A549 (cell line): ENCODE data around the gene SLC2A14. TPM values are rescaled to one million over a fixed set of nuclear protein-coding genes. Genes with fewer than 3 reads are reported as not detected.
"Not testable (repeated sequence)": the region's sequence is repeated elsewhere in the genome, so short reads cannot be mapped to it uniquely, and the experiment has no call there.

ENCODE experiments used
- ATAC-seq, 2 experiments: fragments of 200-7000 bp in 1 of 2; fragments of >200 bp in 1 of 2; cut with Nextera tagmentation in 1 of 2; cut with Tn5 transposase in 1 of 2; 3 replicates each; pipeline versions ENCODE4 v1.8.0 to v1.9.1; 2018 to 2020; ENCODE audit warnings: mild to moderate bottlenecking in 1 of 2, moderate library complexity in 1 of 2
- CTCF ChIA-PET: fragments of 300-600 bp; sonication (Branson Sonifier 250); formaldehyde crosslinking; extraction: SDS; loops from one replicate; lab custom pipeline; 2021; ENCODE audit warnings: antibody characterized with exemption, inconsistent platforms; lab: Yijun Ruan, JAX
- POLR2A ChIA-PET: fragments of 350-600 bp; formaldehyde crosslinking; extraction: SDS; loops from one replicate; lab custom pipeline; 2021; ENCODE audit warnings: antibody characterized with exemption, inconsistent platforms; lab: Yijun Ruan, JAX
- DNase-seq, 2 experiments: peaks; one replicate each; pipeline versions ENCODE4 v3.0.0 to v3.0.0-alpha.2; 2011 to 2016; ENCODE audit warnings: low read depth in 1 of 2, low spot score in 1 of 2
- FAIRE-seq: peaks from 2 replicates; lab custom pipeline; 2011; peaks lifted over from hg19 to GRCh38; lab: Jason Lieb, UNC
- H3K27ac ChIP-seq, 2 experiments: fragments of >200 bp; sonication (Bioruptor Twin); formaldehyde crosslinking; 3 replicates each; pipeline ENCODE4 v1.5.1; 2016 to 2017
- H3K4me1 ChIP-seq: fragments of >200 bp; sonication (Bioruptor Twin); formaldehyde crosslinking; 3 replicates; pipeline ENCODE4 v1.6.1; 2016
- H3K4me2 ChIP-seq: fragments of >200 bp; sonication (Bioruptor Twin); formaldehyde crosslinking; 3 replicates; pipeline ENCODE4 v1.6.1; 2016
- H3K4me3 ChIP-seq: fragments of >200 bp; sonication (Bioruptor Twin); formaldehyde crosslinking; 3 replicates; pipeline ENCODE4 v1.5.1; 2016
- H3K9me3 ChIP-seq: fragments of >200 bp; sonication (Bioruptor Twin); formaldehyde crosslinking; 3 replicates; pipeline ENCODE4 v1.6.1; 2016
- ATOH8 ChIP-seq: fragments of 250-450 bp; sonication (Bioruptor Pico); IDR thresholded peaks from 2 replicates; pipeline ENCODE4 v1.5.0; 2020; ENCODE audit warnings: low read depth, mild to moderate bottlenecking, moderate library complexity
- BHLHE40 ChIP-seq: IDR thresholded peaks from 2 replicates; pipeline ENCODE4 v1.6.1; 2012; ENCODE audit warnings: low read depth, low read length, inconsistent platforms
- CBX2 ChIP-seq: fragments of 200-600 bp; sonication (generic); IDR thresholded peaks from 2 replicates; pipeline ENCODE4 v1.6.1; 2016; ENCODE audit warnings: low read depth, mild to moderate bottlenecking, borderline replicate concordance
- CHD4 ChIP-seq: fragments of 200-600 bp; sonication (generic); IDR thresholded peaks from 2 replicates; pipeline ENCODE4 v1.6.1; 2016; ENCODE audit warnings: antibody characterized with exemption, mild to moderate bottlenecking, borderline replicate concordance
- EHF ChIP-seq: fragments of 250-450 bp; sonication (Bioruptor Pico); IDR thresholded peaks from 2 replicates; pipeline ENCODE4 v1.5.0; 2020; ENCODE audit warnings: mild to moderate bottlenecking
- EP300 ChIP-seq, 2 experiments: fragments of >200 bp; sonication (Bioruptor Twin); formaldehyde crosslinking; IDR thresholded peaks; 2 replicates in 1 of 2; 3 replicates in 1 of 2; pipeline ENCODE4 v1.6.1; 2016 to 2017
- ESRRA ChIP-seq: fragments of 150-350 bp; IDR thresholded peaks from 2 replicates; pipeline ENCODE4 v1.6.1; 2014; ENCODE audit warnings: mild to moderate bottlenecking, low read length, borderline replicate concordance
- HOXA7 ChIP-seq: fragments of 250-450 bp; sonication (Bioruptor Pico); IDR thresholded peaks from 2 replicates; pipeline ENCODE4 v1.5.0; 2020; ENCODE audit warnings: mild to moderate bottlenecking, moderate library complexity
- HOXB13 ChIP-seq: fragments of 250-450 bp; sonication (Bioruptor Pico); IDR thresholded peaks from 2 replicates; pipeline ENCODE4 v1.5.0; 2020; ENCODE audit warnings: low read depth, mild to moderate bottlenecking, moderate library complexity
- JUNB ChIP-seq: fragments of >200 bp; sonication (Bioruptor Twin); formaldehyde crosslinking; IDR thresholded peaks from 2 replicates; pipeline ENCODE4 v1.6.1; 2016
- NR3C1 ChIP-seq: fragments of >200 bp; sonication (Bioruptor Twin); formaldehyde crosslinking; IDR thresholded peaks from 3 replicates; pipeline ENCODE4 v1.6.1; 2017
- POLR2AphosphoS2 ChIP-seq: conservative IDR thresholded peaks from 2 replicates; pipeline ENCODE4 v1.6.1; 2012; ENCODE audit warnings: low read length, improper control_type of control experiment, inconsistent platforms
- RAD21 ChIP-seq, 2 experiments: fragments of >200 bp in 1 of 2; sonication (Bioruptor Twin) in 1 of 2; formaldehyde crosslinking in 1 of 2; IDR thresholded peaks in 1 of 2; conservative IDR thresholded peaks in 1 of 2; 2 replicates in 1 of 2; 3 replicates in 1 of 2; pipeline ENCODE4 v1.6.1; 2012 to 2018; ENCODE audit warnings: inconsistent platforms in 1 of 2
- REST ChIP-seq: fragments of 200-600 bp; sonication (generic); IDR thresholded peaks from 2 replicates; pipeline ENCODE4 v1.6.1; 2016; ENCODE audit warnings: antibody characterized with exemption, mild to moderate bottlenecking, moderate library complexity
- SMC3 ChIP-seq: fragments of >200 bp; sonication (Bioruptor Twin); formaldehyde crosslinking; IDR thresholded peaks from 3 replicates; pipeline ENCODE4 v1.6.1; 2018; ENCODE audit warnings: inconsistent platforms
- SREBF2 ChIP-seq: fragments of 450-650 bp; IDR thresholded peaks from 2 replicates; pipeline ENCODE4 v1.6.1; 2014; ENCODE audit warnings: mild to moderate bottlenecking, moderate library complexity
- USF2 ChIP-seq: fragments of 450-650 bp; IDR thresholded peaks from 2 replicates; pipeline ENCODE4 v1.6.1; 2014; ENCODE audit warnings: antibody characterized with exemption
- WGBS: methylation state at CpG from one replicate; pipeline ENCODE4 v1.1.6; 2017; ENCODE audit errors: missing lambda C conversion rate; 5-methylcytosine and 5-hydroxymethylcytosine counted together
- polyA minus RNA-seq: library from RNA; depleted of rRNA, polyadenylated mRNA; stranded (reverse); fragments of >200 nt; gene quantifications from 2 replicates; pipeline ENCODE4 v1.2.3, GENCODE V29; 2011; rRNA and poly(A)+ RNA removed
- polyA plus RNA-seq, 4 experiments: library from polyadenylated mRNA; depleted of rRNA in 3 of 4; stranded (reverse); fragments of >200 nt; fragmentation: RNase III in 1 of 4; extraction: RNeasy Plus Mini Kit Qiagen cat#74134 plus additional on column Dnase treatment in 1 of 4; gene quantifications; 2 replicates in 3 of 4; 3 replicates in 1 of 4; pipeline ENCODE4 v1.2.3, GENCODE V29; 2011 to 2017
- TF ChIP-seq, protein P1 (sequence below): IDR thresholded peaks from 2 replicates; pipeline ENCODE4 v1.6.1; 2012
- TF ChIP-seq, protein P2 (sequence below): fragments of >200 bp; sonication (Bioruptor Twin); formaldehyde crosslinking; IDR thresholded peaks from 3 replicates; pipeline ENCODE4 v1.5.1; 2016

Gene SLC2A14
- polyA plus RNA-seq (2011; rRNA removed) (0.68 and 0.91 TPM in 2 replicates), polyA plus RNA-seq (2017; fragmentation: RNase III; extraction: RNeasy Plus Mini Kit Qiagen cat#74134 plus additional on column Dnase treatment) (0.16 to 0.30 TPM (median 0.25 TPM) in 3 replicates), polyA minus RNA-seq (0.17 and 0.92 TPM in 2 replicates)
- polyA plus RNA-seq (2012; cell fraction: cytosol; rRNA removed) = 0.03 and 0.05 TPM in 2 replicates
- 0.14 and 0.84 TPM in 2 replicates for polyA plus RNA-seq (2012; cell fraction: nucleus; rRNA removed)

DNA sequence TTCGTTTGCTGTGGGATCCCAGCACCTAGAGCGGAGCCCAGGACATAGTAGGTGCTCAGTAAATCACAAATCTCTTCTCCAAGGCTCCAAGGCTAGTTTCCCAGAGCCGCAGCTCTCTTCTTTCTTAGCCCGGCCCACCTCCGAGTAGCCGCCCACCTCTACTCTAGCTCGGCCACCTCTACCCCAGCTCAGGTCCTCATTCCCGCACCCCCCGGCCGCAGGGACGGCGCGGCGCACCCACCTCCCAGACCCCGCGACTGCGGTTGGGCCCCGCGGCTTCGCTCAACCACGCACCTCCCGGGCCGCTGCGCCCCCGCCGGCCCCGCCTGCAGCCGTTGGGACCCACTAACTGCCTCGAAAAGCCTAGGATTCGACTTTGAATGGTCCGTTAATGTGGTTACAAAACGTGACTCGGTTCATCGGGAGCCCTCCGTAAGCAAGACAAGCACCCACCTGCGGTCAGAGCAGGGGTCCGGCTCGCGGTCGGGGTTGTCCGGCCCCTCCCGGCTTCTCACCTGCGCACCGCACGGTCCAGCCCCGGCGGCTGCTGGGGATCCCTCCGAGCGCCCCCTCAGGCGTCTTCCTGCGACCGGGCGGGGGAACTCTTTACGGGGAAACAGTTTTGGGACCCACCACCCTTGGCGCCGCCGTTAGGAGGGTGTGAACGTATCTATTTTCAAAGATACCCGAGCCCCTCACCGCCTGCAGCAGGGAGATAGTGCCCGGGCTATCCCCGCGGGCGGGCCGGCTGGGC, at the start of gene SLC2A14:
SLC2A14 (minus strand) TSS at position 350 of the 754 bp plus-strand sequence. CDS start 3,035 bp downstream, outside the sequence.
- no peak within 1 kb of the TSS for H3K4me3 ChIP-seq
- peaks cover 7% of the 10 kb centered on the region; the same call in 1 of the 3 replicates for H3K4me1 ChIP-seq
- H3K4me2 ChIP-seq = no peak within 1 kb of the TSS
- WGBS = 87% methylated on average over 65 of the region's 65 CpGs
- H3K9me3 ChIP-seq = no peaks in the 10 kb centered on the region
- no peak for FAIRE-seq
- no peak for DNase-seq
- no peak within 1 kb of the TSS for H3K27ac ChIP-seq
- no peak for ATAC-seq
- TF ChIP-seq NR3C1 (no peak), CBX2 (no peak), EP300 (IDR thresholded peaks at IDR 0.05) (no peak), RAD21 (conservative IDR thresholded peaks at IDR 0.05 in 1 of 2, IDR thresholded peaks at IDR 0.05 in 1 of 2) (no peak), HOXB13 (no peak), JUNB (no peak), HOXA7 (CRISPR knock-in tag) (no peak), BHLHE40 (no peak), REST (no peak), USF2 (no peak), ESRRA (no peak), CHD4 (no peak), SREBF2 (no peak), ATOH8 (no peak), EHF (no peak), POLR2AphosphoS2 (no peak), SMC3 (no peak)
- TF ChIP-seq, protein P1, sequence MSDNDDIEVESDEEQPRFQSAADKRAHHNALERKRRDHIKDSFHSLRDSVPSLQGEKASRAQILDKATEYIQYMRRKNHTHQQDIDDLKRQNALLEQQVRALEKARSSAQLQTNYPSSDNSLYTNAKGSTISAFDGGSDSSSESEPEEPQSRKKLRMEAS = no peak
- TF ChIP-seq, protein P2, sequence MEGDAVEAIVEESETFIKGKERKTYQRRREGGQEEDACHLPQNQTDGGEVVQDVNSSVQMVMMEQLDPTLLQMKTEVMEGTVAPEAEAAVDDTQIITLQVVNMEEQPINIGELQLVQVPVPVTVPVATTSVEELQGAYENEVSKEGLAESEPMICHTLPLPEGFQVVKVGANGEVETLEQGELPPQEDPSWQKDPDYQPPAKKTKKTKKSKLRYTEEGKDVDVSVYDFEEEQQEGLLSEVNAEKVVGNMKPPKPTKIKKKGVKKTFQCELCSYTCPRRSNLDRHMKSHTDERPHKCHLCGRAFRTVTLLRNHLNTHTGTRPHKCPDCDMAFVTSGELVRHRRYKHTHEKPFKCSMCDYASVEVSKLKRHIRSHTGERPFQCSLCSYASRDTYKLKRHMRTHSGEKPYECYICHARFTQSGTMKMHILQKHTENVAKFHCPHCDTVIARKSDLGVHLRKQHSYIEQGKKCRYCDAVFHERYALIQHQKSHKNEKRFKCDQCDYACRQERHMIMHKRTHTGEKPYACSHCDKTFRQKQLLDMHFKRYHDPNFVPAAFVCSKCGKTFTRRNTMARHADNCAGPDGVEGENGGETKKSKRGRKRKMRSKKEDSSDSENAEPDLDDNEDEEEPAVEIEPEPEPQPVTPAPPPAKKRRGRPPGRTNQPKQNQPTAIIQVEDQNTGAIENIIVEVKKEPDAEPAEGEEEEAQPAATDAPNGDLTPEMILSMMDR = no peak
- ChIA-PET CTCF (interaction anchor here (1.4 kb wide), 1 partner anchor 13 kb away, joined by 3 read pairs; no protein-coding TSS in a partner anchor), POLR2A (no interaction called here)

GRCh38 chr12:7921181-7921580, 48.5 kb upstream of the SLC2A14 start:
- FAIRE-seq, DNase-seq, H3K4me1 ChIP-seq, H3K9me3 ChIP-seq, H3K27ac ChIP-seq, H3K4me3 ChIP-seq, H3K4me2 ChIP-seq, POLR2A ChIA-PET, ATAC-seq: not testable (repeated sequence)
- CTCF ChIA-PET = interaction anchor here (0.6 to 1.0 kb wide), 2 partner anchors 38 to 156 kb away, joined by 3 read pairs; no protein-coding TSS in a partner anchor
- WGBS = 71% methylated on average over 12 of the region's 12 CpGs

DNA sequence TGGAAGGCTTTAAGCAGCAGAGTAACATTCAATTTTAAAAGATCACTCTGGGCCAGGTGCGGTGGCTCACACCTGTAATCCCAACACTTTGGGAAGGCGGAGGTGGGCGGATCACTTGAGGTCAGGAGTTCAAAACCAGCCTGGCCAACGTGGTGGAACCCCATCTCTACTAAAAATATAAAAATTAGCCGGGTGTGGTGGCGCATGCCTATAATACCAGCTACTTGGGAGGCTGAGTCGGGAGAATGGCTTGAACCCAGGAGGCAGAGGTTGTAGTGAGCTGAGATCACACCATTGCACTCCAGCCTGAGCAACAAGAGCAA, 45.5 kb upstream of the SLC2A14 start:
- 86% methylated on average over 7 of the region's 7 CpGs for WGBS
- not testable (repeated sequence) for FAIRE-seq, H3K4me2 ChIP-seq, H3K9me3 ChIP-seq, H3K4me3 ChIP-seq, ATAC-seq, H3K27ac ChIP-seq, DNase-seq, H3K4me1 ChIP-seq
- ChIA-PET POLR2A (interaction anchor here (0.6 to 1.1 kb wide), 2 partner anchors 18 to 155 kb away, joined by 3 to 4 read pairs; no protein-coding TSS in a partner anchor), CTCF (interaction anchor here (0.7 to 3.6 kb wide), 10 partner anchors 10 to 86 kb away, joined by 3 to 13 read pairs (median 3); no protein-coding TSS in a partner anchor)
